Peyer's patch (tissue), 4 donors: ENCODE measurements around the gene CHRNE.

Experiments used
- POLR2A ChIP-seq, 2 donors: fragments of 450-650 bp; IDR thresholded peaks; one replicate each; pipeline ENCODE4 v1.5.1; 2017; ENCODE audit warnings: antibody characterized with exemption in 2 of 2, mild to moderate bottlenecking in 2 of 2, moderate library complexity in 2 of 2
- TF ChIP-seq, protein P1 (sequence below), 6 experiments: fragments of 450-650 bp in 4 of 6; fragments of 200-600 bp in 2 of 6; sonication (generic) in 1 of 6; IDR thresholded peaks; one replicate each; pipeline ENCODE4 v1.5.1; 2017 to 2019; ENCODE audit warnings: antibody characterized with exemption in 6 of 6, mild to moderate bottlenecking in 3 of 6, moderate library complexity in 1 of 6

DNA sequence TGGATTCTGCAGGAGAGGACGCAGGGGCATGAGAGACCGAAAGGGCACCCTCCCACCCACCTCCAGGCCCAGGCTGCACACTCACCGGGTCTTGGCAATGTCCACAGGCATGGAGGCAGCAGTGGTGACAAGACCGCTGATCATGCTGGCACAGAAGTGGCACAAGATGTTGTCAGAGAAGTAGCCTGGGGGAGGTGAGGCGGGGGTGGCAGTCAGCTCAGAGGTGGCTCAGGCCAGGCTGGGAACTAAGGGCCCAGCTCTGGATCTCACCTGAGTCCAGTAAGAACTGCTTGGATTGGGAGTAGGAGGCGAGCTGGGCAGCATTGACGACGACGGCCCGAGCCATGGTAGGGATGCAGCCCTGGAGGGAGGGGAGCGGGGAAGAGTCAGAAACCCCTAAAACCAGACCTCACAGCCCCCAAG lies 35.2 kb upstream of the CHRNE start:
- TF ChIP-seq POLR2A (IDR thresholded peaks at IDR 0.05) = no peak
- TF ChIP-seq, protein P1, sequence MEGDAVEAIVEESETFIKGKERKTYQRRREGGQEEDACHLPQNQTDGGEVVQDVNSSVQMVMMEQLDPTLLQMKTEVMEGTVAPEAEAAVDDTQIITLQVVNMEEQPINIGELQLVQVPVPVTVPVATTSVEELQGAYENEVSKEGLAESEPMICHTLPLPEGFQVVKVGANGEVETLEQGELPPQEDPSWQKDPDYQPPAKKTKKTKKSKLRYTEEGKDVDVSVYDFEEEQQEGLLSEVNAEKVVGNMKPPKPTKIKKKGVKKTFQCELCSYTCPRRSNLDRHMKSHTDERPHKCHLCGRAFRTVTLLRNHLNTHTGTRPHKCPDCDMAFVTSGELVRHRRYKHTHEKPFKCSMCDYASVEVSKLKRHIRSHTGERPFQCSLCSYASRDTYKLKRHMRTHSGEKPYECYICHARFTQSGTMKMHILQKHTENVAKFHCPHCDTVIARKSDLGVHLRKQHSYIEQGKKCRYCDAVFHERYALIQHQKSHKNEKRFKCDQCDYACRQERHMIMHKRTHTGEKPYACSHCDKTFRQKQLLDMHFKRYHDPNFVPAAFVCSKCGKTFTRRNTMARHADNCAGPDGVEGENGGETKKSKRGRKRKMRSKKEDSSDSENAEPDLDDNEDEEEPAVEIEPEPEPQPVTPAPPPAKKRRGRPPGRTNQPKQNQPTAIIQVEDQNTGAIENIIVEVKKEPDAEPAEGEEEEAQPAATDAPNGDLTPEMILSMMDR (IDR thresholded peaks at IDR 0.05) = no peak
